ENCODE results near the gene VPREB3. TPM values are rescaled to one million over a fixed set of nuclear protein-coding genes. Genes with fewer than 3 reads are reported as not detected.
A peak's percentile ranks its signal among the peaks of the same experiment; 100 is the strongest.

VPREB3 gene
- polyA plus RNA-seq, 3 donors = 0.88 to 1.0 (median 1.0) TPM

DNA sequence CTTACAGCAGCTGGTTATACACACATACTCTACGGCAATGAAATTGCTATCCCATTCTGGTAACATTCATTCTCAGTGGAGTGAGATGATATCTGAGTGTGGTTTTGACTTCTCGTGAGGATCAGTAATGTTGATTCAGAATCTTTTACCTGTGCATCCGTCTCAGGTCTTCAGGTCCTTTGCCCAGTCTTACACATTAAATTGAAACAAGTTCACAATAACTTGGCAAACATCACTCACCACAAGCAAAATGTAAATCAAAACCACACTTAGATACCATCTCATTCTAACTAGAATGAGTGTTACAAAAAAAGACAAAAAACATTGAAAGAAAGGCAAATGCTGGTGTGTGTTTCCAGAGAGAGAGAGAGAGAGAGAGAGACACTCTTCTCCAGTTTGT, 49.4 kb downstream of the VPREB3 start:
- no peak overlapping the region for H3K9ac ChIP-seq (ENCODE audit: insufficient read depth, low read length, poor library complexity, severe bottlenecking)
- peaks cover 98% of the 10 kb centered on the region in 2 donors for H3K36me3 Mint-ChIP-seq
- no peak overlapping the region for H3K27ac ChIP-seq (ENCODE audit: low read depth in 1 of 2, low read length in 2 of 2)
- H3K4me3 ChIP-seq (replicated peaks in 1 of 3; ENCODE audit: low read depth in 2 of 3, low read length in 3 of 3) = no peak overlapping the region
- H3K79me2 ChIP-seq (ENCODE audit: insufficient read depth, low read length) = peaks cover 43% of the 10 kb centered on the region
- no peak overlapping the region for H3K4me3 Mint-ChIP-seq
- H3K4me1 Mint-ChIP-seq = no peaks in the 10 kb centered on the region
- H3K36me3 ChIP-seq (replicated peaks in 1 of 2; ENCODE audit: control insufficient read depth in 1 of 2, insufficient read depth in 2 of 2, low read length in 2 of 2) = peaks cover 96 to 100% of the 10 kb centered on the region in 2 donors
- H2AFZ ChIP-seq (ENCODE audit: insufficient read depth, low read depth, low read length, poor library complexity, severe bottlenecking) = no peak overlapping the region
- no peaks in the 10 kb centered on the region for H3K4me1 ChIP-seq (ENCODE audit: control insufficient read depth in 1 of 2, insufficient read depth in 2 of 2, low read length in 2 of 2)
- WGBS (ENCODE audit: insufficient coverage) = no CpG with 5 or more reads among the region's 3 CpGs
- H3K27me3 Mint-ChIP-seq (ENCODE audit: low read depth in 3 of 3) = peaks cover 0 to 4% (median 0%) of the 10 kb centered on the region in 3 donors
- no peaks in the 10 kb centered on the region for H3K9me3 ChIP-seq (replicated peaks in 1 of 2; ENCODE audit: control insufficient read depth in 1 of 2, insufficient read depth in 1 of 2, low read length in 2 of 2)
- no peak for DNase-seq
- intact Hi-C loops (cut with micrococcal nuclease) = no loop called here
- peak overlapping the region in 3 of 7 donors; percentile 1 to 63 (median 28) for H3K27ac Mint-ChIP-seq
- no peak overlapping the region for H3K4me2 ChIP-seq (replicated peaks; ENCODE audit: extremely low read depth, low read length, poor library complexity, severe bottlenecking)
- H3K9me3 Mint-ChIP-seq = no peaks in the 10 kb centered on the region
- TF ChIP-seq, protein P1, sequence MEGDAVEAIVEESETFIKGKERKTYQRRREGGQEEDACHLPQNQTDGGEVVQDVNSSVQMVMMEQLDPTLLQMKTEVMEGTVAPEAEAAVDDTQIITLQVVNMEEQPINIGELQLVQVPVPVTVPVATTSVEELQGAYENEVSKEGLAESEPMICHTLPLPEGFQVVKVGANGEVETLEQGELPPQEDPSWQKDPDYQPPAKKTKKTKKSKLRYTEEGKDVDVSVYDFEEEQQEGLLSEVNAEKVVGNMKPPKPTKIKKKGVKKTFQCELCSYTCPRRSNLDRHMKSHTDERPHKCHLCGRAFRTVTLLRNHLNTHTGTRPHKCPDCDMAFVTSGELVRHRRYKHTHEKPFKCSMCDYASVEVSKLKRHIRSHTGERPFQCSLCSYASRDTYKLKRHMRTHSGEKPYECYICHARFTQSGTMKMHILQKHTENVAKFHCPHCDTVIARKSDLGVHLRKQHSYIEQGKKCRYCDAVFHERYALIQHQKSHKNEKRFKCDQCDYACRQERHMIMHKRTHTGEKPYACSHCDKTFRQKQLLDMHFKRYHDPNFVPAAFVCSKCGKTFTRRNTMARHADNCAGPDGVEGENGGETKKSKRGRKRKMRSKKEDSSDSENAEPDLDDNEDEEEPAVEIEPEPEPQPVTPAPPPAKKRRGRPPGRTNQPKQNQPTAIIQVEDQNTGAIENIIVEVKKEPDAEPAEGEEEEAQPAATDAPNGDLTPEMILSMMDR (IDR thresholded peaks at IDR 0.05) = no peak
- no peaks in the 10 kb centered on the region for H3K27me3 ChIP-seq (ENCODE audit: control insufficient read depth in 2 of 2, insufficient read depth in 2 of 2, low read length in 2 of 2)
- H4K20me1 ChIP-seq (ENCODE audit: insufficient read depth, low read length) = peaks cover 38% of the 10 kb centered on the region

DNA sequence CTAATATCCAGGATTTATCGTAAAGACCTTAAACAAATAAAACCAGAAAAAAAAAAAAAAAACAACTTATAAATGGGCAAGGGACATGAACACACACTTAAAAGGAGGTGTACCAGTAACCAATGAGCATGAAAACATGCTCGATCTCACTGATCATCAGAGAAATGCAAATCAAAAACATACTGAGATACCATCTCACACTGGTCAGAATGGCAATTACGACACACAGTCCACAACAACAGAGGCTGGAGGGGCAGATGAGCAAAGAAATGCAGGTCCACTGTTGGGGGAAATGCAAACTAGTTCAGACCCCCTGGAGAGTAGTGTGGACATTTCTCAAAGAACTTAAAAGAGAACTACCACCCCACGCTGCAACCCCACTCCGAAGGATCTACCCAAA, 50.2 kb downstream of the VPREB3 start:
- H3K4me1 Mint-ChIP-seq = no peaks in the 10 kb centered on the region

More for the DNA sequence above, 50.2 kb downstream of the VPREB3 start:
- 100% methylated on average over 2 of the region's 5 CpGs for WGBS (ENCODE audit: insufficient coverage)
- H3K79me2 ChIP-seq (ENCODE audit: insufficient read depth, low read length) = peaks cover 43% of the 10 kb centered on the region
- peaks cover 94 to 100% of the 10 kb centered on the region in 2 donors for H3K36me3 ChIP-seq (replicated peaks in 1 of 2; ENCODE audit: control insufficient read depth in 1 of 2, insufficient read depth in 2 of 2, low read length in 2 of 2)
- H4K20me1 ChIP-seq (ENCODE audit: insufficient read depth, low read length) = peaks cover 38% of the 10 kb centered on the region
- TF ChIP-seq, protein P1 (IDR thresholded peaks at IDR 0.05) = no peak
- no peak overlapping the region for H3K4me3 Mint-ChIP-seq
- no peak overlapping the region for H3K27ac ChIP-seq (ENCODE audit: low read depth in 1 of 2, low read length in 2 of 2)
- no peak overlapping the region for H2AFZ ChIP-seq (ENCODE audit: insufficient read depth, low read depth, low read length, poor library complexity, severe bottlenecking)
- intact Hi-C loops (cut with micrococcal nuclease) = no loop called here
- no peak for DNase-seq
- H3K4me1 ChIP-seq (ENCODE audit: control insufficient read depth in 1 of 2, insufficient read depth in 2 of 2, low read length in 2 of 2) = no peaks in the 10 kb centered on the region
- H3K9ac ChIP-seq (ENCODE audit: insufficient read depth, low read length, poor library complexity, severe bottlenecking) = no peak overlapping the region
- peak overlapping the region in 1 of 7 donors; percentile 9 for H3K27ac Mint-ChIP-seq
- H3K36me3 Mint-ChIP-seq = peaks cover 97 to 98% of the 10 kb centered on the region in 2 donors
- no peaks in the 10 kb centered on the region for H3K9me3 ChIP-seq (replicated peaks in 1 of 2; ENCODE audit: control insufficient read depth in 1 of 2, insufficient read depth in 1 of 2, low read length in 2 of 2)
- no peak overlapping the region for H3K4me2 ChIP-seq (replicated peaks; ENCODE audit: extremely low read depth, low read length, poor library complexity, severe bottlenecking)
- H3K27me3 ChIP-seq (ENCODE audit: control insufficient read depth in 2 of 2, insufficient read depth in 2 of 2, low read length in 2 of 2) = no peaks in the 10 kb centered on the region
- H3K4me3 ChIP-seq (replicated peaks in 1 of 3; ENCODE audit: low read depth in 2 of 3, low read length in 3 of 3) = no peak overlapping the region
- H3K27me3 Mint-ChIP-seq (ENCODE audit: low read depth in 3 of 3) = peaks cover 0 to 1% (median 0%) of the 10 kb centered on the region in 3 donors
- H3K9me3 Mint-ChIP-seq = no peaks in the 10 kb centered on the region

Other genes starting within 250 kb of the VPREB3 start
- gene IGLL1, start 174.1 kb downstream of the VPREB3 start, polyA plus RNA-seq = not detected
- gene DRICH1, start 122.1 kb downstream of the VPREB3 start, polyA plus RNA-seq = 1 to 10 TPM in 1 of 3 donors, not detected in 2; 1.7 TPM
- 1 to 10 TPM; 2.3 to 2.4 (median 2.3) TPM for gene RGL4, start 63.4 kb downstream of the VPREB3 start, polyA plus RNA-seq
- under 1 TPM; 0.04 to 0.85 (median 0.09) TPM for gene ZNF70, start 3.3 kb downstream of the VPREB3 start, polyA plus RNA-seq
- under 1 TPM in 1 of 3 donors, not detected in 2; 0.29 TPM for gene C22orf15, start 8.6 kb upstream of the VPREB3 start, polyA plus RNA-seq
- gene CHCHD10, start 13.5 kb upstream of the VPREB3 start, polyA plus RNA-seq = 10 to 100 TPM; 15.3 to 46.7 (median 26.8) TPM
- not detected for gene MMP11, start 18.4 kb upstream of the VPREB3 start, polyA plus RNA-seq
- 10 to 100 TPM; 30.3 to 71.8 (median 31.5) TPM for gene SMARCB1, start 32.5 kb upstream of the VPREB3 start, polyA plus RNA-seq
- gene DERL3, start 84.6 kb upstream of the VPREB3 start, polyA plus RNA-seq = under 1 TPM; 0.23 to 0.64 (median 0.28) TPM
- gene SLC2A11, start 103.5 kb upstream of the VPREB3 start, polyA plus RNA-seq = 1 to 10 TPM; 1.3 to 3.3 (median 2.5) TPM
- gene MIF, start 140.0 kb upstream of the VPREB3 start, polyA plus RNA-seq = 100 to 1,000 TPM in 2 of 3 donors, 10 to 100 TPM in 1; 66.4 to 390 (median 338) TPM
- gene GSTT2B, start 206.8 kb upstream of the VPREB3 start, polyA plus RNA-seq = under 1 TPM in 2 of 3 donors, not detected in 1; 0.25 to 0.72 TPM
- under 1 TPM in 2 of 3 donors, not detected in 1; 0.25 to 0.41 TPM for gene DDTL, start 212.5 kb upstream of the VPREB3 start, polyA plus RNA-seq
- 100 to 1,000 TPM; 115 to 192 (median 138) TPM for gene DDT, start 220.0 kb upstream of the VPREB3 start, polyA plus RNA-seq
- under 1 TPM in 1 of 3 donors, not detected in 2; 0.15 TPM for gene GSTT2, start 225.7 kb upstream of the VPREB3 start, polyA plus RNA-seq

All from CD14-positive monocyte (primary cell).